SK-N-SH treated with all-trans-retinoic acid at 6 μM for 48 hours (cell line): ENCODE results near the gene DPM2.

Experiments
- ATAC-seq: fragments of 200-7000 bp; cut with Tn5 transposase; 3 replicates; pipeline ENCODE4 v1.9.1; 2020; ENCODE audit warnings: mild to moderate bottlenecking, moderate library complexity
- ARNTL ChIP-seq: fragments of 450-650 bp; formaldehyde crosslinking; IDR thresholded peaks from 2 replicates; pipeline ENCODE4 v1.5.0; 2020; ENCODE audit warnings: low read depth, mild to moderate bottlenecking, moderate library complexity, borderline replicate concordance
- BACH2 ChIP-seq: fragments of 250-450 bp; sonication (Bioruptor Pico); IDR thresholded peaks from 2 replicates; pipeline ENCODE4 v1.9.0; 2021; ENCODE audit warnings: mild to moderate bottlenecking, borderline replicate concordance
- CSDC2 ChIP-seq: fragments of 250-450 bp; sonication (Bioruptor Pico); IDR thresholded peaks from 2 replicates; pipeline ENCODE4 v1.5.0; 2020; ENCODE audit warnings: mild to moderate bottlenecking, moderate library complexity
- ESRRG ChIP-seq: fragments of 250-450 bp; sonication (Bioruptor Pico); IDR thresholded peaks from 2 replicates; pipeline ENCODE4 v1.6.1; 2021; ENCODE audit warnings: mild to moderate bottlenecking
- GLIS3 ChIP-seq: fragments of 250-450 bp; sonication (Bioruptor Pico); IDR thresholded peaks from 2 replicates; pipeline ENCODE4 v1.5.0; 2020; ENCODE audit warnings: mild to moderate bottlenecking, moderate library complexity
- ISL1 ChIP-seq: fragments of 250-450 bp; sonication (Bioruptor Pico); IDR thresholded peaks from 2 replicates; pipeline ENCODE4 v2.1.2; 2022; ENCODE audit warnings: mild to moderate bottlenecking, moderate library complexity
- OSR1 ChIP-seq: fragments of 250-450 bp; sonication (Bioruptor Pico); IDR thresholded peaks from 2 replicates; pipeline ENCODE4 v1.8.0; 2022; ENCODE audit warnings: moderate library complexity, mild to moderate bottlenecking, inconsistent platforms
- PATZ1 ChIP-seq: fragments of 250-450 bp; sonication (Bioruptor Pico); IDR thresholded peaks from 2 replicates; pipeline ENCODE4 v1.8.0; 2020; ENCODE audit warnings: mild to moderate bottlenecking, moderate library complexity, borderline replicate concordance
- POU6F1 ChIP-seq: fragments of 250-450 bp; sonication (Bioruptor Pico); IDR thresholded peaks from 2 replicates; pipeline ENCODE4 v1.8.0; 2021; ENCODE audit warnings: low read depth, mild to moderate bottlenecking, moderate library complexity, borderline replicate concordance
- PPARA ChIP-seq: fragments of 250-450 bp; sonication (Bioruptor Pico); IDR thresholded peaks from 2 replicates; pipeline ENCODE4 v1.5.0; 2020; ENCODE audit warnings: mild to moderate bottlenecking, borderline replicate concordance
- RARB ChIP-seq: fragments of 250-450 bp; sonication (Bioruptor Pico); IDR thresholded peaks from 2 replicates; pipeline ENCODE4 v1.8.0; 2021; ENCODE audit warnings: mild to moderate bottlenecking, moderate library complexity
- SNAI2 ChIP-seq: fragments of 250-450 bp; sonication (Bioruptor Pico); IDR thresholded peaks from 2 replicates; pipeline ENCODE4 v1.5.0; 2020; ENCODE audit warnings: mild to moderate bottlenecking, moderate library complexity
- TCF4 ChIP-seq: fragments of 250-450 bp; sonication (Bioruptor Pico); IDR thresholded peaks from 2 replicates; pipeline ENCODE4 v1.8.0; 2021; ENCODE audit warnings: mild to moderate bottlenecking, moderate library complexity, borderline replicate concordance
- TOX ChIP-seq: fragments of 250-450 bp; sonication (Bioruptor Pico); IDR thresholded peaks from 2 replicates; pipeline ENCODE4 v1.8.0; 2021; ENCODE audit warnings: mild to moderate bottlenecking, moderate library complexity, borderline replicate concordance
- TSHZ2 ChIP-seq: fragments of 250-450 bp; sonication (Bioruptor Pico); IDR thresholded peaks from 2 replicates; pipeline ENCODE4 v1.5.0; 2020; ENCODE audit warnings: mild to moderate bottlenecking, moderate library complexity
- ZC3H10 ChIP-seq: fragments of 250-450 bp; sonication (Bioruptor Pico); IDR thresholded peaks from 2 replicates; pipeline ENCODE4 v1.5.1; 2021; ENCODE audit warnings: mild to moderate bottlenecking, moderate library complexity
- ZFP3 ChIP-seq: fragments of 250-450 bp; sonication (Bioruptor Pico); IDR thresholded peaks from 2 replicates; pipeline ENCODE4 v1.5.0; 2020; ENCODE audit warnings: mild to moderate bottlenecking, moderate library complexity
- ZFP30 ChIP-seq: fragments of 450-650 bp; formaldehyde crosslinking; IDR thresholded peaks from 2 replicates; pipeline ENCODE4 v1.5.0; 2022; ENCODE audit warnings: mild to moderate bottlenecking, moderate library complexity
- ZNF70 ChIP-seq: fragments of 450-650 bp; formaldehyde crosslinking; IDR thresholded peaks from 2 replicates; pipeline ENCODE4 v1.5.0; 2020; ENCODE audit warnings: mild to moderate bottlenecking, moderate library complexity
- ZNF8 ChIP-seq: fragments of 450-650 bp; formaldehyde crosslinking; IDR thresholded peaks from 2 replicates; pipeline ENCODE4 v1.5.0; 2020; ENCODE audit warnings: mild to moderate bottlenecking, moderate library complexity
- TF ChIP-seq, protein P1 (sequence below): fragments of 250-450 bp; sonication (Bioruptor Pico); IDR thresholded peaks from 2 replicates; pipeline ENCODE4 v1.5.1; 2021; ENCODE audit warnings: mild to moderate bottlenecking, moderate library complexity

DPM2 gene

GRCh38 chr9:127958728-127959127 is 21.1 kb upstream of the DPM2 start:
- ATAC-seq: no peak
- no peak for TF ChIP-seq BACH2 (CRISPR knock-in tag)
- no peak for TF ChIP-seq SNAI2 (CRISPR knock-in tag)
- TF ChIP-seq TCF4 (CRISPR knock-in tag): no peak
- TF ChIP-seq POU6F1 (CRISPR knock-in tag): no peak
- TF ChIP-seq ISL1 (CRISPR knock-in tag): no peak
- TF ChIP-seq ZNF8 (CRISPR knock-in tag): no peak
- TF ChIP-seq, all 23 proteins: peak for 0

DNA sequence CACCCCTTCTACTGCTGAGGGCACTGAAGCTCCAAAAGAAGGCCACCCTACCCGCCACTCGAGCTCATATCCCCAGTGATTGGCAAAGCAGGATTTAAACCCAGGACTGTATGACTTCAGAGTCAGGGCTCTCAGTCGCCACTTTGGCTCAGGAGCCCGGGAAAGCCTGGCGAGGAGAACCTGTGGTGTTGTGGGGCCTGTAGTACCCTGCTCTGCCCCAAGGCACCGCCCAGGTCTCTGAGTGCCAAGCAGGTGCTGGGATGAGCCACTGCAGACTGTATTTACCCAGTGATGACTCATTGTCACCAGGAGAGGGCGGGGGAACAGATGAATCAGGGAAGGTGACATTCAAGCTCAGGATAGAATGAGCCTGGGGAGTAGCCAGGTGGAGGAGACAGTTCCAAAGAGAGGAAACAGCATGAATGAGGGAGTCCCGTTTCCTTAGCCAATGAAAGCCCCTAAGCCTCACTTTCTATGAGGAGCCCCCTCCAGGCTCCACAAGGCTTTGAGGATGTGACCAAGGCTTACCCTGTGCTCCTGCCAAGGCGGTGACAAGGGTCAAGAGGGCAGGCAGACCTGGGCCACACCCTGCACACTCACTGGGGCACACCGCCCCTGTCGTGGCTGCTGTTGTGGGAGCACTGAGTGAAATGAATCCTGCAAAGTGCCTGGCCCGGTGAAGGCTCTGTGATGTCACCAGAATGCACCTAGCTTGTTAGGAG is 17.8 kb upstream of the DPM2 start:
- ATAC-seq: peak; percentile 86
- no peak for TF ChIP-seq TOX (CRISPR knock-in tag)
- no peak for TF ChIP-seq BACH2 (CRISPR knock-in tag)
- TF ChIP-seq ZNF8 (CRISPR knock-in tag): no peak
- TF ChIP-seq ISL1 (CRISPR knock-in tag): no peak
- TF ChIP-seq OSR1 (CRISPR knock-in tag): no peak
- TF ChIP-seq SNAI2 (CRISPR knock-in tag): no peak
- no peak for TF ChIP-seq ZNF70 (CRISPR knock-in tag)
- TF ChIP-seq RARB: no peak
- TF ChIP-seq PPARA (CRISPR knock-in tag): no peak
- TF ChIP-seq ZFP30 (CRISPR knock-in tag): no peak
- no peak for TF ChIP-seq TSHZ2
- TF ChIP-seq ARNTL (CRISPR knock-in tag): no peak

- no peak for TF ChIP-seq CSDC2 (CRISPR knock-in tag)
- no peak for TF ChIP-seq ARNTL (CRISPR knock-in tag)
- no peak for TF ChIP-seq POU6F1 (CRISPR knock-in tag)
- no peak for TF ChIP-seq TCF4 (CRISPR knock-in tag)
- no peak for TF ChIP-seq GLIS3
- TF ChIP-seq PPARA (CRISPR knock-in tag): no peak
- no peak for TF ChIP-seq OSR1 (CRISPR knock-in tag)
- no peak for TF ChIP-seq ESRRG (CRISPR knock-in tag)
- TF ChIP-seq, protein P1, sequence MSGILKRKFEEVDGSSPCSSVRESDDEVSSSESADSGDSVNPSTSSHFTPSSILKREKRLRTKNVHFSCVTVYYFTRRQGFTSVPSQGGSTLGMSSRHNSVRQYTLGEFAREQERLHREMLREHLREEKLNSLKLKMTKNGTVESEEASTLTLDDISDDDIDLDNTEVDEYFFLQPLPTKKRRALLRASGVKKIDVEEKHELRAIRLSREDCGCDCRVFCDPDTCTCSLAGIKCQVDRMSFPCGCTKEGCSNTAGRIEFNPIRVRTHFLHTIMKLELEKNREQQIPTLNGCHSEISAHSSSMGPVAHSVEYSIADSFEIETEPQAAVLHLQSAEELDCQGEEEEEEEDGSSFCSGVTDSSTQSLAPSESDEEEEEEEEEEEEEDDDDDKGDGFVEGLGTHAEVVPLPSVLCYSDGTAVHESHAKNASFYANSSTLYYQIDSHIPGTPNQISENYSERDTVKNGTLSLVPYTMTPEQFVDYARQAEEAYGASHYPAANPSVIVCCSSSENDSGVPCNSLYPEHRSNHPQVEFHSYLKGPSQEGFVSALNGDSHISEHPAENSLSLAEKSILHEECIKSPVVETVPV: no peak
- TF ChIP-seq ZFP30 (CRISPR knock-in tag): no peak
- TF ChIP-seq PATZ1 (CRISPR knock-in tag): no peak
- TF ChIP-seq ZFP3: no peak
- TF ChIP-seq TSHZ2: no peak
- TF ChIP-seq ZC3H10 (CRISPR knock-in tag): no peak
- peak; percentile 13; the same call in 2 of the 3 replicates for ATAC-seq
Measured at GRCh38 chr9:127954831-127955293, 17.2 kb upstream of the DPM2 start.
